HUES64 (cell line): ENCODE results near the gene RAB22A.
A peak's percentile ranks its signal among the peaks of the same experiment; 100 is the strongest.

Experiments
- H3K27ac ChIP-seq: 2 replicates; pipeline ENCODE4 v1.7.0; 2013; ENCODE audit warnings: low read depth, low read length, inconsistent platforms
- H3K27me3 ChIP-seq: 2 replicates; pipeline ENCODE4 v1.6.1; 2013; ENCODE audit warnings: mild to moderate bottlenecking, low read length; ENCODE audit not compliant: insufficient read depth
- H3K36me3 ChIP-seq: 2 replicates; pipeline ENCODE4 v1.6.1; 2013; ENCODE audit warnings: mild to moderate bottlenecking, low read length; ENCODE audit not compliant: insufficient read depth
- H3K4me1 ChIP-seq: 2 replicates; pipeline ENCODE4 v1.6.1; 2013; ENCODE audit warnings: mild to moderate bottlenecking, low read length, moderate library complexity; ENCODE audit not compliant: insufficient read depth
- H3K4me3 ChIP-seq: 2 replicates; pipeline ENCODE4 v1.5.1; 2013; ENCODE audit warnings: mild to moderate bottlenecking, low read length, moderate library complexity
- H3K9ac ChIP-seq: 2 replicates; pipeline ENCODE4 v1.6.1; 2013; ENCODE audit warnings: mild to moderate bottlenecking, low read depth, low read length
- H3K9me3 ChIP-seq: 2 replicates; pipeline ENCODE4 v1.6.1; 2013; ENCODE audit warnings: low read depth, low read length; ENCODE audit not compliant: insufficient read depth
- WGBS: fragments of 150-250, 120-280 bp; methylation state at CpG from one replicate; pipeline ENCODE4 v1.1.7; 2013; ENCODE audit warnings: missing lambda C conversion rate; 5-methylcytosine and 5-hydroxymethylcytosine counted together

Gene RAB22A

GRCh38 chr20:58374906-58375758 lies 65.6 kb downstream of the RAB22A start:
- Histone ChIP-seq H3K4me1 (peaks cover 37% of the 10 kb centered on the region), H3K9ac (peak overlapping the region; percentile 50), H3K4me3 (peak overlapping the region; percentile 44), H3K27ac (peak overlapping the region; percentile 51), H3K36me3 (no peaks in the 10 kb centered on the region), H3K27me3 (no peaks in the 10 kb centered on the region), H3K9me3 (no peaks in the 10 kb centered on the region)
- 19% methylated on average over 8 of the region's 8 CpGs for WGBS

- Histone ChIP-seq H3K9ac (peak overlapping the region; percentile 50), H3K4me3 (peak overlapping the region; percentile 44), H3K9me3 (peaks cover under 1% of the 10 kb centered on the region; the same call in 1 of the 2 replicates), H3K27me3 (no peaks in the 10 kb centered on the region), H3K36me3 (no peaks in the 10 kb centered on the region), H3K4me1 (peaks cover 37% of the 10 kb centered on the region), H3K27ac (peak overlapping the region; percentile 51)
- 62% methylated on average over 9 of the region's 10 CpGs for WGBS
These were observed 66.3 kb downstream of the RAB22A start for GRCh38 chr20:58375759-58376352.

GRCh38 chr20:58377017-58377416 lies 67.5 kb downstream of the RAB22A start:
- Histone ChIP-seq H3K27ac (no peak overlapping the region), H3K9ac (no peak overlapping the region), H3K27me3 (no peaks in the 10 kb centered on the region), H3K4me3 (no peak overlapping the region), H3K36me3 (no peaks in the 10 kb centered on the region), H3K9me3 (peaks cover 11% of the 10 kb centered on the region), H3K4me1 (peaks cover 37% of the 10 kb centered on the region)
- 100% methylated on average over 1 of the region's 1 CpG for WGBS

- H3K9ac ChIP-seq, result no peak overlapping the region
- H3K27ac ChIP-seq, result no peak overlapping the region
- WGBS, result 89% methylated on average over 7 of the region's 7 CpGs
- no peak overlapping the region for H3K4me3 ChIP-seq
- no peaks in the 10 kb centered on the region for H3K27me3 ChIP-seq
- peaks cover 15% of the 10 kb centered on the region for H3K9me3 ChIP-seq
- H3K36me3 ChIP-seq, result no peaks in the 10 kb centered on the region
- H3K4me1 ChIP-seq, result peaks cover 29% of the 10 kb centered on the region
These were observed 68.4 kb downstream of the RAB22A start for GRCh38 chr20:58377766-58378401.

- no peak overlapping the region for H3K27ac ChIP-seq
- peaks cover 24% of the 10 kb centered on the region for H3K4me1 ChIP-seq
- H3K4me3 ChIP-seq, result no peak overlapping the region
- H3K27me3 ChIP-seq, result no peaks in the 10 kb centered on the region
- H3K36me3 ChIP-seq, result no peaks in the 10 kb centered on the region
- WGBS, result 69% methylated on average over 1 of the region's 3 CpGs
- peaks cover 15% of the 10 kb centered on the region for H3K9me3 ChIP-seq
- no peak overlapping the region for H3K9ac ChIP-seq
These were observed 69.2 kb downstream of the RAB22A start for GRCh38 chr20:58378704-58379103.

GRCh38 chr20:58381627-58382026 lies 72.1 kb downstream of the RAB22A start:
- H3K4me1 ChIP-seq, result peaks cover under 1% of the 10 kb centered on the region; the same call in 1 of the 2 replicates
- WGBS, result 97% methylated on average over 7 of the region's 7 CpGs
- H3K9me3 ChIP-seq, result peaks cover 15% of the 10 kb centered on the region
- H3K4me3 ChIP-seq, result no peak overlapping the region
- H3K27ac ChIP-seq, result no peak overlapping the region
- no peaks in the 10 kb centered on the region for H3K36me3 ChIP-seq
- no peak overlapping the region for H3K9ac ChIP-seq
- H3K27me3 ChIP-seq, result no peaks in the 10 kb centered on the region

GRCh38 chr20:58382096-58382495 lies 72.6 kb downstream of the RAB22A start:
- no peaks in the 10 kb centered on the region for H3K27me3 ChIP-seq
- H3K4me1 ChIP-seq, result no peaks in the 10 kb centered on the region; the same call in 1 of the 2 replicates
- H3K27ac ChIP-seq, result no peak overlapping the region
- peaks cover 15% of the 10 kb centered on the region for H3K9me3 ChIP-seq
- no peak overlapping the region for H3K4me3 ChIP-seq
- 92% methylated on average over 3 of the region's 4 CpGs for WGBS
- no peaks in the 10 kb centered on the region for H3K36me3 ChIP-seq
- H3K9ac ChIP-seq, result no peak overlapping the region

- WGBS, result 87% methylated on average over 5 of the region's 5 CpGs
- no peak overlapping the region for H3K27ac ChIP-seq
These were observed 75.3 kb downstream of the RAB22A start for GRCh38 chr20:58384821-58385220.

GRCh38 chr20:58388028-58388601 lies 78.6 kb downstream of the RAB22A start:
- WGBS, result 100% methylated on average over 1 of the region's 4 CpGs
- peaks cover 11% of the 10 kb centered on the region for H3K4me1 ChIP-seq
- H3K36me3 ChIP-seq, result peaks cover 23% of the 10 kb centered on the region; the same call in 1 of the 2 replicates
- no peaks in the 10 kb centered on the region for H3K27me3 ChIP-seq
- peak overlapping the region; percentile 71 for H3K4me3 ChIP-seq
- no peak overlapping the region for H3K27ac ChIP-seq
- H3K9ac ChIP-seq, result peak overlapping the region; percentile 31; the same call in 1 of the 2 replicates
- H3K9me3 ChIP-seq, result no peaks in the 10 kb centered on the region

More at GRCh38 chr20:58384821-58385220, 75.3 kb downstream of the RAB22A start:
- Histone ChIP-seq H3K36me3 (no peaks in the 10 kb centered on the region), H3K4me3 (no peak overlapping the region), H3K9ac (no peak overlapping the region), H3K27me3 (no peaks in the 10 kb centered on the region), H3K9me3 (peaks cover 15% of the 10 kb centered on the region), H3K4me1 (peaks cover 2% of the 10 kb centered on the region)

GRCh38 chr20:58388882-58389323 lies 79.4 kb downstream of the RAB22A start, which contains the start of gene VAPB:
VAPB (plus strand) TSS chr20:58389229; CDS start chr20:58389460, 231 bp downstream.
- under 1% methylated on average over 51 of the region's 51 CpGs for WGBS
- Histone ChIP-seq H3K4me1 (peaks cover 11% of the 10 kb centered on the region), H3K27me3 (no peaks in the 10 kb centered on the region), H3K9ac (peak within 1 kb of the TSS; percentile 87), H3K4me3 (peak within 1 kb of the TSS; percentile 73), H3K36me3 (peaks cover 23% of the 10 kb centered on the region; the same call in 1 of the 2 replicates), H3K27ac (peak within 1 kb of the TSS; percentile 86), H3K9me3 (no peaks in the 10 kb centered on the region)
